H9 (cell line): ENCODE data around the gene CDK10. TPM values are rescaled to one million over a fixed set of nuclear protein-coding genes. Genes with fewer than 3 reads are reported as not detected.

ENCODE experiments used
- DNase-seq: peaks from one replicate; pipeline ENCODE4 v3.0.0-alpha.2; 2017
- H2AFZ ChIP-seq: one replicate; pipeline ENCODE4 v1.6.1; 2013; ENCODE audit warnings: mild to moderate bottlenecking, low read length, control low read depth, moderate library complexity
- H2AK5ac ChIP-seq: 2 replicates; pipeline ENCODE4 v1.6.1; 2013; ENCODE audit warnings: low read length, control low read depth, mixed read lengths; ENCODE audit not compliant: insufficient read length
- H2BK120ac ChIP-seq: one replicate; pipeline ENCODE4 v1.6.1; 2013; ENCODE audit warnings: low read depth, mild to moderate bottlenecking, low read length, control low read depth, inconsistent platforms; ENCODE audit not compliant: poor library complexity, severe bottlenecking
- H2BK12ac ChIP-seq: 2 replicates; pipeline ENCODE4 v1.6.1; 2013; ENCODE audit warnings: low read length, control low read depth, mixed read lengths, low read depth; ENCODE audit not compliant: insufficient read length
- H2BK15ac ChIP-seq: 2 replicates; pipeline ENCODE4 v1.6.1; 2013; ENCODE audit warnings: low read depth, low read length, control low read depth
- H2BK20ac ChIP-seq: one replicate; pipeline ENCODE4 v1.6.1; 2013; ENCODE audit warnings: low read depth, mild to moderate bottlenecking, low read length, control low read depth, inconsistent platforms; ENCODE audit not compliant: poor library complexity, severe bottlenecking
- H2BK5ac ChIP-seq: 2 replicates; pipeline ENCODE4 v1.6.1; 2013; ENCODE audit warnings: low read length, control low read depth, mixed read lengths; ENCODE audit not compliant: insufficient read length
- H3K14ac ChIP-seq: 2 replicates; pipeline ENCODE4 v1.6.1; 2013; ENCODE audit warnings: low read length, control low read depth; ENCODE audit not compliant: insufficient read depth
- H3K18ac ChIP-seq: 2 replicates; pipeline ENCODE4 v1.6.1; 2013; ENCODE audit warnings: low read depth, mild to moderate bottlenecking, mixed read lengths, low read length, control low read depth; ENCODE audit not compliant: insufficient read length
- H3K23ac ChIP-seq: 2 replicates; pipeline ENCODE4 v1.6.1; 2013; ENCODE audit warnings: low read length, control low read depth, mixed read lengths, low read depth; ENCODE audit not compliant: insufficient read length
- H3K23me2 ChIP-seq: 2 replicates; pipeline ENCODE4 v1.6.1; 2013; ENCODE audit warnings: low read depth, mild to moderate bottlenecking, mixed read lengths, low read length, control low read depth; ENCODE audit not compliant: insufficient read length, poor library complexity, severe bottlenecking
- H3K27ac ChIP-seq: 2 replicates; pipeline ENCODE4 v1.5.1; 2013; ENCODE audit warnings: low read length, control low read depth, mixed read lengths, low read depth; ENCODE audit not compliant: insufficient read length
- H3K27me3 ChIP-seq: 2 replicates; pipeline ENCODE4 v1.6.1; 2013; ENCODE audit warnings: low read length, control low read depth, inconsistent platforms; ENCODE audit not compliant: insufficient read depth
- H3K4ac ChIP-seq: 2 replicates; pipeline ENCODE4 v1.6.1; 2013; ENCODE audit warnings: low read depth, mild to moderate bottlenecking, control low read depth, inconsistent platforms, low read length, moderate library complexity
- H3K4me1 ChIP-seq: 2 replicates; pipeline ENCODE4 v1.6.1; 2013; ENCODE audit warnings: low read length, control low read depth, inconsistent platforms; ENCODE audit not compliant: insufficient read depth
- H3K4me2 ChIP-seq: 2 replicates; pipeline ENCODE4 v1.6.1; 2013; ENCODE audit warnings: low read length, control low read depth, mixed read lengths; ENCODE audit not compliant: insufficient read length, insufficient read depth
- H3K56ac ChIP-seq: 2 replicates; pipeline ENCODE4 v1.6.1; 2013; ENCODE audit warnings: low read depth, mild to moderate bottlenecking, mixed read lengths, low read length, control low read depth; ENCODE audit not compliant: insufficient read length
- H3K79me1 ChIP-seq: 2 replicates; pipeline ENCODE4 v1.6.1; 2013; ENCODE audit warnings: low read depth, mild to moderate bottlenecking, moderate library complexity, low read length, control low read depth, inconsistent platforms; ENCODE audit not compliant: insufficient read depth, poor library complexity, severe bottlenecking
- H3K79me2 ChIP-seq: 2 replicates; pipeline ENCODE4 v1.6.1; 2013; ENCODE audit warnings: low read length, control low read depth, inconsistent platforms; ENCODE audit not compliant: insufficient read depth
- H3K9ac ChIP-seq: 2 replicates; pipeline ENCODE4 v1.6.1; 2013; ENCODE audit warnings: low read length, control low read depth, mixed read lengths; ENCODE audit not compliant: insufficient read length; ENCODE audit errors: extremely low read depth
- H3K9me3 ChIP-seq: one replicate; pipeline ENCODE4 v1.6.1; 2013; ENCODE audit warnings: low read depth, low read length, inconsistent platforms; ENCODE audit not compliant: control insufficient read depth
- H3T11ph ChIP-seq: one replicate; pipeline ENCODE4 v1.6.1; 2013; ENCODE audit warnings: mild to moderate bottlenecking, low read length, control low read depth, inconsistent platforms
- H4K20me1 ChIP-seq: one replicate; pipeline ENCODE4 v1.6.1; 2013; ENCODE audit not compliant: control insufficient read depth, insufficient read length, insufficient read depth
- H4K5ac ChIP-seq: 2 replicates; pipeline ENCODE4 v1.6.1; 2013; ENCODE audit warnings: low read depth, mild to moderate bottlenecking, mixed read lengths, low read length, control low read depth; ENCODE audit not compliant: insufficient read length
- H4K8ac ChIP-seq: replicated peaks from 2 replicates; pipeline ENCODE4 v1.6.1; 2013; ENCODE audit warnings: low read length, control low read depth, mixed read lengths, low read depth; ENCODE audit not compliant: insufficient read length
- H4K91ac ChIP-seq: 2 replicates; pipeline ENCODE4 v1.6.1; 2013; ENCODE audit warnings: low read depth, mild to moderate bottlenecking, moderate library complexity, mixed read lengths, low read length, control low read depth; ENCODE audit not compliant: insufficient read length
- H3K27ac Mint-ChIP-seq, 3 experiments: 2 replicates in 2 of 3; 3 replicates in 1 of 3; pipeline ENCODE4 v1.8.0; 2020 to 2021; ENCODE audit warnings: mixed read lengths in 3 of 3, mild to moderate bottlenecking in 1 of 3, moderate library complexity in 1 of 3
- H3K27me3 Mint-ChIP-seq: 2 replicates; pipeline ENCODE4 v1.8.0; 2021; ENCODE audit warnings: low read depth, mild to moderate bottlenecking, moderate library complexity, mixed read lengths
- H3K36me3 Mint-ChIP-seq, 3 experiments: 2 replicates in 2 of 3; 3 replicates in 1 of 3; pipeline ENCODE4 v1.8.0; 2020 to 2021; ENCODE audit warnings: low read depth in 3 of 3, mixed read lengths in 3 of 3; ENCODE audit not compliant: insufficient read depth in 1 of 3
- H3K4me1 Mint-ChIP-seq, 2 experiments: 2 replicates each; pipeline ENCODE4 v1.8.0; 2020; ENCODE audit warnings: mixed read lengths in 2 of 2
- H3K4me3 Mint-ChIP-seq, 2 experiments: 2 replicates in 1 of 2; 3 replicates in 1 of 2; pipeline ENCODE4 v1.8.0; 2020 to 2021; ENCODE audit warnings: mild to moderate bottlenecking in 2 of 2, mixed read lengths in 2 of 2, moderate library complexity in 1 of 2
- H3K9me3 Mint-ChIP-seq, 2 experiments: 2 replicates in 1 of 2; 3 replicates in 1 of 2; pipeline ENCODE4 v1.8.0; 2020; ENCODE audit warnings: mild to moderate bottlenecking in 2 of 2, mixed read lengths in 2 of 2, moderate library complexity in 1 of 2
- CTCF ChIP-seq: fragments of 200-600 bp; sonication (generic); conservative IDR thresholded peaks from 3 replicates; pipeline ENCODE4 v1.8.0; 2021; ENCODE audit warnings: antibody characterized with exemption, mild to moderate bottlenecking
- WGBS: extraction: QIAGEN DNeasy Blood & Tissue Kit; methylation state at CpG from one replicate; pipeline ENCODE4 v1.1.7; 2013; ENCODE audit warnings: missing lambda C conversion rate, low lambda C conversion rate, mixed read lengths; ENCODE audit not compliant: insufficient read length; ENCODE audit errors: extremely low coverage; 5-methylcytosine and 5-hydroxymethylcytosine counted together
- total RNA-seq: library from RNA; stranded (reverse); gene quantifications from 2 replicates; pipeline ENCODE4 v1.2.1, GENCODE V29; 2021

CDK10 gene
- total RNA-seq, 1 experiment from 2014 or later: 77.1 TPM

- Mint-ChIP-seq H3K9me3 (no peaks in the 10 kb centered on the region), H3K27ac (no peak overlapping the region), H3K4me3 (no peak overlapping the region), H3K4me1 (peaks cover 15 to 17% of the 10 kb centered on the region in 2 experiments), H3K27me3 (peaks cover 29% of the 10 kb centered on the region), H3K36me3 (peaks cover 0 to 5% (median under 1%) of the 10 kb centered on the region in 3 experiments; a peak in 4 of 7 replicates)
- H3K4ac ChIP-seq: no peak overlapping the region
- no peaks in the 10 kb centered on the region for H3K4me1 ChIP-seq
- H2BK20ac ChIP-seq: no peak overlapping the region
- no peaks in the 10 kb centered on the region for H3K9me3 ChIP-seq
- no CpG with 5 or more reads among the region's 13 CpGs for WGBS
- no peaks in the 10 kb centered on the region for H3K79me1 ChIP-seq
- H3K14ac ChIP-seq: no peak overlapping the region
- H4K5ac ChIP-seq: no peak overlapping the region
- no peaks in the 10 kb centered on the region for H4K20me1 ChIP-seq
- H3K18ac ChIP-seq: no peak overlapping the region
- H3K27me3 ChIP-seq: no peaks in the 10 kb centered on the region
- H3K4me2 ChIP-seq: no peak overlapping the region
- no peaks in the 10 kb centered on the region for H3K79me2 ChIP-seq
- no peak overlapping the region for H4K91ac ChIP-seq
- H2BK5ac ChIP-seq: no peak overlapping the region
- 0 out of 3 replicates have a peak, but pooled peaks have one; percentile 18 for TF ChIP-seq CTCF
- no peak overlapping the region for H3T11ph ChIP-seq
- no peak overlapping the region for H2AK5ac ChIP-seq
- no peak overlapping the region for H3K27ac ChIP-seq
- no peak overlapping the region for H2BK12ac ChIP-seq
- peaks cover 11% of the 10 kb centered on the region for H3K23me2 ChIP-seq
- no peak overlapping the region for H4K8ac ChIP-seq
- H2BK120ac ChIP-seq: no peak overlapping the region
- no peak overlapping the region for H3K23ac ChIP-seq
- H3K56ac ChIP-seq: no peak overlapping the region
- no peak overlapping the region for H2AFZ ChIP-seq
- DNase-seq: no peak
- H3K9ac ChIP-seq: no peak overlapping the region
- H2BK15ac ChIP-seq: no peak overlapping the region
Observed at GRCh38 chr16:89704281-89704680, 17.8 kb downstream of the CDK10 start.
